Mesenchymal stem cell (in vitro differentiated cells and primary cell): Measurements from ENCODE around the gene CNOT3.

Experiments
- DNase-seq: peaks from one replicate; pipeline ENCODE4 v3.0.0-alpha.2; 2013
- H2AFZ ChIP-seq: one replicate; pipeline ENCODE4 v1.6.1; 2013; ENCODE audit warnings: low read depth, mild to moderate bottlenecking, control low read depth, inconsistent platforms, low read length, moderate library complexity
- H2AK5ac ChIP-seq: 2 replicates; pipeline ENCODE4 v1.6.1; 2013; ENCODE audit warnings: low read length, moderate library complexity, mild to moderate bottlenecking, inconsistent platforms; ENCODE audit not compliant: severe bottlenecking
- H2BK120ac ChIP-seq: one replicate; pipeline ENCODE4 v1.6.1; 2013; ENCODE audit warnings: low read depth, mild to moderate bottlenecking, inconsistent platforms, low read length, moderate library complexity
- H2BK12ac ChIP-seq, 2 experiments: one replicate each; pipeline ENCODE4 v1.6.1; 2013; ENCODE audit warnings: inconsistent platforms in 2 of 2, low read length in 2 of 2, mild to moderate bottlenecking in 2 of 2, moderate library complexity in 2 of 2, control low read depth in 1 of 2
- H2BK15ac ChIP-seq: one replicate; pipeline ENCODE4 v1.6.1; 2013; ENCODE audit warnings: mild to moderate bottlenecking, low read depth, inconsistent platforms; ENCODE audit not compliant: poor library complexity, severe bottlenecking
- H2BK5ac ChIP-seq: 2 replicates; pipeline ENCODE4 v1.6.1; 2013; ENCODE audit warnings: low read depth, mild to moderate bottlenecking, low read length, control low read depth, inconsistent platforms; ENCODE audit not compliant: poor library complexity, severe bottlenecking
- H3K14ac ChIP-seq, 2 experiments: one replicate each; pipeline ENCODE4 v1.6.1; 2013; ENCODE audit warnings: inconsistent platforms in 2 of 2, low read length in 2 of 2, control low read depth in 1 of 2, mild to moderate bottlenecking in 1 of 2, moderate library complexity in 1 of 2
- H3K18ac ChIP-seq, 2 experiments: one replicate each; pipeline ENCODE4 v1.6.1; 2013; ENCODE audit warnings: inconsistent platforms in 2 of 2, low read length in 2 of 2, control low read depth in 1 of 2, low read depth in 1 of 2, mild to moderate bottlenecking in 1 of 2
- H3K23ac ChIP-seq, 2 experiments: one replicate each; pipeline ENCODE4 v1.6.1; 2013; ENCODE audit warnings: inconsistent platforms in 2 of 2, low read length in 2 of 2, mild to moderate bottlenecking in 2 of 2, moderate library complexity in 2 of 2, control low read depth in 1 of 2
- H3K27ac ChIP-seq: 2 replicates; pipeline ENCODE4 v1.5.1; 2013; ENCODE audit warnings: mild to moderate bottlenecking, moderate library complexity, low read length, control low read depth, inconsistent platforms; ENCODE audit not compliant: poor library complexity, severe bottlenecking
- H3K27me3 ChIP-seq, 2 experiments: 2 replicates each; pipeline versions ENCODE4 v1.6.1 to v1.7.0; 2013; ENCODE audit warnings: low read length in 2 of 2, mild to moderate bottlenecking in 2 of 2, moderate library complexity in 2 of 2, control low read depth in 1 of 2, inconsistent platforms in 1 of 2; ENCODE audit not compliant: control insufficient read depth in 1 of 2, insufficient read depth in 1 of 2
- H3K36me3 ChIP-seq, 2 experiments: 2 replicates each; pipeline versions ENCODE4 v1.6.1 to v1.7.0; 2013; ENCODE audit warnings: low read length in 2 of 2, control low read depth in 1 of 2, inconsistent platforms in 1 of 2, low read depth in 1 of 2, mild to moderate bottlenecking in 1 of 2; ENCODE audit not compliant: insufficient read depth in 2 of 2, control insufficient read depth in 1 of 2
- H3K4ac ChIP-seq, 2 experiments: one replicate each; pipeline ENCODE4 v1.6.1; 2013; ENCODE audit warnings: inconsistent platforms in 2 of 2, low read length in 2 of 2, mild to moderate bottlenecking in 2 of 2, moderate library complexity in 2 of 2, control low read depth in 1 of 2, low read depth in 1 of 2
- H3K4me1 ChIP-seq: 2 replicates; pipeline ENCODE4 v1.6.1; 2013; ENCODE audit warnings: low read depth, low read length, control low read depth; ENCODE audit not compliant: control insufficient read depth, insufficient read depth
- H3K4me2 ChIP-seq: 2 replicates; pipeline ENCODE4 v1.6.1; 2013; ENCODE audit warnings: low read length, mild to moderate bottlenecking, inconsistent platforms; ENCODE audit not compliant: poor library complexity, severe bottlenecking
- H3K4me3 ChIP-seq, 2 experiments: 2 replicates each; pipeline versions ENCODE4 v1.5.1 to v1.7.0; 2013; ENCODE audit warnings: low read length in 2 of 2, mild to moderate bottlenecking in 2 of 2, control low read depth in 1 of 2, low read depth in 1 of 2; ENCODE audit not compliant: insufficient read depth in 1 of 2
- H3K79me1 ChIP-seq: replicated peaks from 2 replicates; pipeline ENCODE4 v1.6.1; 2013; ENCODE audit warnings: mild to moderate bottlenecking, control low read depth, low read length, inconsistent platforms; ENCODE audit not compliant: poor library complexity, severe bottlenecking
- H3K9ac ChIP-seq: 2 replicates; pipeline ENCODE4 v1.7.0; 2013; ENCODE audit warnings: mild to moderate bottlenecking, low read length, moderate library complexity
- H3K9me3 ChIP-seq: 2 replicates; pipeline ENCODE4 v1.7.0; 2013; ENCODE audit warnings: mild to moderate bottlenecking, low read length; ENCODE audit not compliant: control insufficient read depth
- H4K8ac ChIP-seq: one replicate; pipeline ENCODE4 v1.6.1; 2013; ENCODE audit warnings: inconsistent platforms, mild to moderate bottlenecking, low read length, moderate library complexity
- H4K91ac ChIP-seq: one replicate; pipeline ENCODE4 v1.6.1; 2013; ENCODE audit warnings: mild to moderate bottlenecking, low read length, inconsistent platforms
- WGBS: methylation state at CpG from one replicate; pipeline ENCODE4 v1.1.7; 2013; ENCODE audit warnings: mixed read lengths; 5-methylcytosine and 5-hydroxymethylcytosine counted together

The CNOT3 gene

GRCh38 chr19:54178581-54179261 is 41.2 kb downstream of the CNOT3 start:
- Histone ChIP-seq H3K18ac (no peak overlapping the region), H2BK12ac (peak overlapping the region in 1 of 2 experiments; percentile 3), H2BK120ac (no peak overlapping the region), H2AFZ (no peak overlapping the region), H3K4ac (no peak overlapping the region), H2BK5ac (no peak overlapping the region), H3K27me3 (no peaks in the 10 kb centered on the region), H3K4me2 (no peak overlapping the region), H2AK5ac (no peak overlapping the region), H3K14ac (no peak overlapping the region), H3K36me3 (peaks cover 52 to 64% of the 10 kb centered on the region in 2 experiments), H4K91ac (no peak overlapping the region), H3K4me3 (no peak overlapping the region), H3K9ac (no peak overlapping the region), H4K8ac (no peak overlapping the region), H3K4me1 (peaks cover 4% of the 10 kb centered on the region), H3K27ac (no peak overlapping the region), H3K9me3 (no peaks in the 10 kb centered on the region), H2BK15ac (no peak overlapping the region), H3K23ac (no peak overlapping the region), H3K79me1 (peaks cover 34% of the 10 kb centered on the region)
- 80% methylated on average over 23 of the region's 23 CpGs for WGBS
- DNase-seq: no peak

GRCh38 chr19:54179262-54179852 is 41.8 kb downstream of the CNOT3 start:
- no peak for DNase-seq
- H3K4me3 ChIP-seq: no peak overlapping the region
- 94% methylated on average over 10 of the region's 10 CpGs for WGBS
- H2BK12ac ChIP-seq: no peak overlapping the region
- peaks cover 2% of the 10 kb centered on the region for H3K4me1 ChIP-seq
- H3K4ac ChIP-seq: no peak overlapping the region
- no peak overlapping the region for H3K14ac ChIP-seq
- H3K9me3 ChIP-seq: no peaks in the 10 kb centered on the region
- no peak overlapping the region for H3K9ac ChIP-seq
- no peak overlapping the region for H2AK5ac ChIP-seq
- H3K79me1 ChIP-seq: peaks cover 38% of the 10 kb centered on the region
- peak overlapping the region; percentile 54 for H4K91ac ChIP-seq
- H3K36me3 ChIP-seq: peaks cover 56 to 59% of the 10 kb centered on the region in 2 experiments
- no peak overlapping the region for H2BK15ac ChIP-seq
- no peak overlapping the region for H2AFZ ChIP-seq
- H4K8ac ChIP-seq: no peak overlapping the region
- H2BK5ac ChIP-seq: no peak overlapping the region
- no peak overlapping the region for H3K23ac ChIP-seq
- no peaks in the 10 kb centered on the region for H3K27me3 ChIP-seq
- H3K27ac ChIP-seq: no peak overlapping the region
- no peak overlapping the region for H3K4me2 ChIP-seq
- no peak overlapping the region for H2BK120ac ChIP-seq
- no peak overlapping the region for H3K18ac ChIP-seq

- H4K8ac ChIP-seq: no peak overlapping the region
- no peak overlapping the region for H3K23ac ChIP-seq
- no peak overlapping the region for H2AK5ac ChIP-seq
- no peak overlapping the region for H3K14ac ChIP-seq
- H3K27me3 ChIP-seq: no peaks in the 10 kb centered on the region
- no peak overlapping the region for H3K9ac ChIP-seq
- H2BK12ac ChIP-seq: no peak overlapping the region
- H2BK15ac ChIP-seq: no peak overlapping the region
- H3K4ac ChIP-seq: no peak overlapping the region
- peaks cover 2% of the 10 kb centered on the region for H3K4me1 ChIP-seq
- H3K79me1 ChIP-seq: peaks cover 39% of the 10 kb centered on the region
- H3K36me3 ChIP-seq: peaks cover 56% of the 10 kb centered on the region in 2 experiments
- H2BK120ac ChIP-seq: no peak overlapping the region
- no peak overlapping the region for H3K27ac ChIP-seq
- H3K4me3 ChIP-seq: no peak overlapping the region
- DNase-seq: peak; percentile 89
- WGBS: 55% methylated on average over 10 of the region's 10 CpGs
- no peak overlapping the region for H3K4me2 ChIP-seq
- peak overlapping the region in 1 of 2 experiments; percentile 14 for H3K18ac ChIP-seq
- no peak overlapping the region for H2BK5ac ChIP-seq
- H3K9me3 ChIP-seq: no peaks in the 10 kb centered on the region
- no peak overlapping the region for H2AFZ ChIP-seq
- H4K91ac ChIP-seq: peak overlapping the region; percentile 54
Observed at GRCh38 chr19:54179921-54180461, 42.4 kb downstream of the CNOT3 start.

- H3K36me3 ChIP-seq: peaks cover 51 to 52% of the 10 kb centered on the region in 2 experiments
- no peak overlapping the region for H4K8ac ChIP-seq
- peaks cover 2% of the 10 kb centered on the region for H3K4me1 ChIP-seq
- H3K4me2 ChIP-seq: no peak overlapping the region
- H3K23ac ChIP-seq: no peak overlapping the region
- H2AFZ ChIP-seq: no peak overlapping the region
- no peak overlapping the region for H2BK120ac ChIP-seq
- H3K18ac ChIP-seq: no peak overlapping the region
- H3K9me3 ChIP-seq: no peaks in the 10 kb centered on the region
- H2BK5ac ChIP-seq: no peak overlapping the region
- WGBS: 97% methylated on average over 37 of the region's 37 CpGs
- H3K14ac ChIP-seq: no peak overlapping the region
- no peak for DNase-seq
- H4K91ac ChIP-seq: no peak overlapping the region
- H3K27ac ChIP-seq: no peak overlapping the region
- no peak overlapping the region for H2AK5ac ChIP-seq
- H3K4ac ChIP-seq: no peak overlapping the region
- no peak overlapping the region for H2BK12ac ChIP-seq
- H3K27me3 ChIP-seq: no peaks in the 10 kb centered on the region
- peaks cover 41% of the 10 kb centered on the region for H3K79me1 ChIP-seq
- H3K4me3 ChIP-seq: no peak overlapping the region
- H3K9ac ChIP-seq: no peak overlapping the region
- no peak overlapping the region for H2BK15ac ChIP-seq
Observed at GRCh38 chr19:54180691-54181091, 43.1 kb downstream of the CNOT3 start.
